Naive B cell (primary cell): ENCODE data around the gene CDIPT. TPM values are rescaled to one million over a fixed set of nuclear protein-coding genes. Genes with fewer than 3 reads are reported as not detected.
"Not testable (repeated sequence)": the region's sequence is repeated elsewhere in the genome, so short reads cannot be mapped to it uniquely, and the experiment has no call there.

Source experiments
- ATAC-seq, 2 donors: fragments of 150-1000 bp; cut with Tn5 transposase; 2 replicates each; pipeline ENCODE4 v1.10.0; 2021; ENCODE audit warnings: low read depth in 2 of 2, mild to moderate bottlenecking in 2 of 2, moderate library complexity in 2 of 2
- DNase-seq: peaks from one replicate; pipeline ENCODE4 v3.0.0; 2022
- H3K27ac Mint-ChIP-seq, 6 donors: one replicate each; pipeline ENCODE4 v1.8.0; 2020 to 2022; ENCODE audit warnings: mild to moderate bottlenecking in 6 of 6, mixed read lengths in 6 of 6, moderate library complexity in 5 of 6, inconsistent platforms in 2 of 6
- H3K27me3 Mint-ChIP-seq, 3 donors: one replicate each; pipeline ENCODE4 v1.8.0; 2021 to 2022; ENCODE audit warnings: mixed read lengths in 3 of 3, mild to moderate bottlenecking in 1 of 3
- H3K36me3 Mint-ChIP-seq, 2 donors: one replicate each; pipeline ENCODE4 v1.8.0; 2020 to 2022; ENCODE audit warnings: mixed read lengths in 2 of 2, inconsistent platforms in 1 of 2, mild to moderate bottlenecking in 1 of 2
- H3K4me1 Mint-ChIP-seq, 3 donors: one replicate each; pipeline ENCODE4 v1.8.0; 2020 to 2022; ENCODE audit warnings: mixed read lengths in 3 of 3, inconsistent platforms in 1 of 3, mild to moderate bottlenecking in 1 of 3, moderate library complexity in 1 of 3
- H3K4me3 Mint-ChIP-seq, 8 donors: one replicate each; pipeline ENCODE4 v1.8.0; 2020 to 2022; ENCODE audit warnings: mild to moderate bottlenecking in 8 of 8, mixed read lengths in 8 of 8, moderate library complexity in 8 of 8, inconsistent platforms in 2 of 8
- H3K9me3 Mint-ChIP-seq, 7 donors: one replicate each; pipeline ENCODE4 v1.8.0; 2020 to 2022; ENCODE audit warnings: mixed read lengths in 7 of 7, mild to moderate bottlenecking in 5 of 7, inconsistent platforms in 2 of 7, moderate library complexity in 1 of 7
- polyA plus RNA-seq, 6 donors: library from polyadenylated mRNA; unstranded; fragments of 300-500 nt; fragmentation: Illumina TruSeq; gene quantifications; one replicate each; pipeline ENCODE4 v1.2.3, GENCODE V29; 2021; ENCODE audit warnings: low read depth in 6 of 6

The CDIPT gene
- polyA plus RNA-seq, 6 donors from 2014 or later = 58.1 to 79.1 (median 66.3) TPM

DNA sequence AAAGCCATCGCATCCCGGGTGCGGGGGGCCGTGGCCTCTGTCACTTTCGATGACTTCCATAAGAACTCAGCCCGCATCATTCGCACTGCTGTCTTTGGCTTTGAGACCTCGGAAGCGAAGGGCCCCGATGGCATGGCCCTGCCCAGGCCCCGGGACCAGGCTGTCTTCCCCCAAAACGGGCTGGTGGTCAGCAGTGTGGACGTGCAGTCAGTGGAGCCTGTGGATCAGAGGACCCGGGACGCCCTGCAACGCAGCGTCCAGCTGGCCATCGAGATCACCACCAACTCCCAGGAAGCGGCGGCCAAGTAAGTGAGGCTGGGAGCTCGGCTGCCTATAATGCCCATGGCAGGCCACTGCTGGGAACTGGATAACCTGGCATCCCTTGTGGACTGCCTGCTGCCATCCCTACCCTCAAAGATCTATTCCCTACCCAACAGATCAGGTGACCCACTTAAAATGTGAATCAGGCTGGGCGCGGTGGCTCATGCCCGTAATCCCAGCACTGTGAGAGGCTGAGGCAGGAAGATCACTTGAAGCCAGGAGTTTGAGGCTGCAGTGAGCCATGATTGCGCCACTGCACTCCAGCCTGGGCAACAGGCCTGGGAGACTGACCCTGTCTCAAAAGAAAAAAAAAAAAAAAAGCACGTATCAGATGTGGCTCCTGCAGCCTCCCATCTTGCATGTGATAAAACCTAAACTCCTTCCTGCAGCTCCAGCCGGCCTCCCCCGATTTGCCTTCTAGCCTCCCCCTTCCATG lies 18.3 kb downstream of the CDIPT start:
- no peak overlapping the region for H3K4me3 Mint-ChIP-seq
- DNase-seq (no peak), ATAC-seq (no peak)
- peaks cover 0 to 13% (median 3%) of the 10 kb centered on the region in 3 donors for H3K4me1 Mint-ChIP-seq
- peaks cover 4 to 19% of the 10 kb centered on the region in 2 donors for H3K36me3 Mint-ChIP-seq
- H3K27me3 Mint-ChIP-seq = no peaks in the 10 kb centered on the region
- no peaks in the 10 kb centered on the region for H3K9me3 Mint-ChIP-seq
- peak overlapping the region in 1 of 6 donors; percentile 79 for H3K27ac Mint-ChIP-seq

DNA sequence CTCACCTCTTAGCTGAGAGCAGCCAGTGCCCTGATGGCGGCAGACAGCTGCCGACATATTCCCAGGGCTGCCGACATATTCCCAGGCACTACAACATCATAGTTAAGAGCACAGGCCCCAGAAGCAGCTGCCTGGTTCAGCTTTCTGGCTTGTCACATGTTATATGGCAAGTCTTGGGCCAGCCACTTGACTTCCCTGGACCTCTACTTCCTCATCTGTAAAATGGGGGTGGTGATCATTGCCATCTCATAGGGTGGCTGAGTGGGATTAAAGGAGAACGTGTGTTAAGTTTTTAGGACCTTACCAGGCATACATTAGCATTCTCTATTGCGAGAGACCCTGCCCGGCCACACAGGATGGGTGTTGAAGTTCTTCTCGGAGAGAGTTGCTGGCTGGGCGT lies 19.1 kb downstream of the CDIPT start:
- ATAC-seq (no peak), DNase-seq (no peak)
- peaks cover 4 to 19% of the 10 kb centered on the region in 2 donors for H3K36me3 Mint-ChIP-seq
- H3K9me3 Mint-ChIP-seq = no peaks in the 10 kb centered on the region
- H3K4me3 Mint-ChIP-seq = no peak overlapping the region
- H3K27me3 Mint-ChIP-seq = no peaks in the 10 kb centered on the region
- H3K4me1 Mint-ChIP-seq = peaks cover 0 to 13% (median 3%) of the 10 kb centered on the region in 3 donors
- H3K27ac Mint-ChIP-seq = no peak overlapping the region

DNA sequence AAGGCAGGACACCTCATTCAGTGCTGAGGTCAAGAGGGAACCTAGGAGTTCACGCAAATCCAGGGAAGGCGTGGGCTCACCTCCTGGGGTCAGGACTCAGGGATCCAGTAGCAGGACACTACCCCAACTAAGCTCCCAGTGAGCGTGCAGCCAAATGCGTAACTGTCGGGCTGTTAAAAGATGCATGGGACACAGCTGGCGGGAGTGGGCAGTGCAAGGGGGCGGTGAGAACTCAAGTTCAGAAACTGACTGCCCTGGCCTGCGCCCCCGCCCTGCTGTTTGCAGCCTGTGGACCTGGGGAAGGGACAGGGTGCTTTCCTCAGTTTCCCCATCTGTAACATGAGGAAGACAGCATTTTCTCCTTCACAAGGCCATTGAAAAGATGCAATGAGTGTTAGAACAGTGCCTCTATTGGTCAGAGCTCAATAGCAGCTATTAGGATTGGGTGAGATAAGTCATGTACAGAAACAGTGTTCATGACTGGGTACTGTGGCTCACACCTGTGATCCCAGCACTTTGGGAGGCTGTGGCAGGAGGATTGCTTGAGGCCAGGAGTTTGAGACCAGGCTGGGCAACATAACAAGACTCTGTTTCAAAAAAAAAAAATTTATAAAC lies 20.2 kb downstream of the CDIPT start:
- Mint-ChIP-seq H3K4me1 (peaks cover 0 to 4% (median 3%) of the 10 kb centered on the region in 3 donors), H3K36me3 (peaks cover 4 to 19% of the 10 kb centered on the region in 2 donors), H3K9me3 (no peaks in the 10 kb centered on the region), H3K27ac (no peak overlapping the region), H3K4me3 (peak overlapping the region in 1 of 8 donors; percentile 24), H3K27me3 (no peaks in the 10 kb centered on the region)
- DNase-seq = no peak
- no peak for ATAC-seq

DNA sequence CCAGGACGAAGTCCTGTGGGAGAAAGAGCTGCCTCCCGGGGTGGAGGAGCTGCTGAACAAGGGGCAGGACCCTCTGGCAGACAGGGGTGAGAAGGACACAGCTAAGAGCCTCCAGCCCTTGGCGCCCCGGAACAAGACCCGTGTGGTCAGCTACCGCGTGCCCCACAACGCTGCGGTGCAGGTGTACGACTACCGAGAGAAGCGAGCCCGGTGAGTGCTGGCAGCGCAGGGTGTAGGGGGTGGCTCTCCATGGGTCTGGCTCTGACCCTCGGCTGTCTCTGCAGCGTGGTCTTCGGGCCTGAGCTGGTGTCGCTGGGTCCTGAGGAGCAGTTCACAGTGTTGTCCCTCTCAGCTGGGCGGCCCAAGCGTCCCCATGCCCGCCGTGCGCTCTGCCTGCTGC lies 21.4 kb downstream of the CDIPT start:
- Mint-ChIP-seq H3K4me3 (no peak overlapping the region), H3K27ac (peak overlapping the region in 1 of 6 donors; percentile 16)
- no peak for ATAC-seq

DNA sequence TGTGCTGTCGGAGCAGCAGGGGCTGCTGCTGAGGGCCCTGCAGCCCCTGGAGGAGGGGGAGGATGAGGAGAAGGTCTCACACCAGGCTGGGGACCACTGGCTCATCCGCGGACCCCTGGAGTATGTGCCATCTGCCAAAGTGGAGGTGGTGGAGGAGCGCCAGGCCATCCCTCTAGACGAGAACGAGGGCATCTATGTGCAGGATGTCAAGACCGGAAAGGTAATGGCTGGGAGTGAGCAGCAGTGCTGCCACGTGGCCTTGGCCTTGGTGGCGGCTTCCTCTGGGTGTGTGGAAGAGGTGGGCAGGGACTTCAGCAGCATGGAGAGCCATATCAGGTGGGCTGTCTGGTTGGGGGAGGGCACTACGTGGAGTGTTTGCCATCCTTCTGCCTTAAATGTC lies 22.8 kb downstream of the CDIPT start:
- H3K9me3 Mint-ChIP-seq = no peaks in the 10 kb centered on the region
- peaks cover 3 to 4% of the 10 kb centered on the region in 2 donors for H3K36me3 Mint-ChIP-seq
- H3K4me1 Mint-ChIP-seq = no peaks in the 10 kb centered on the region
- no peaks in the 10 kb centered on the region for H3K27me3 Mint-ChIP-seq
- H3K27ac Mint-ChIP-seq = peak overlapping the region in 2 of 6 donors; percentile 69 to 81
- no peak for ATAC-seq
- no peak overlapping the region for H3K4me3 Mint-ChIP-seq
- DNase-seq = no peak

More for the DNA sequence above, 21.4 kb downstream of the CDIPT start:
- peaks cover 0 to 3% (median 0%) of the 10 kb centered on the region in 3 donors for H3K4me1 Mint-ChIP-seq
- no peaks in the 10 kb centered on the region for H3K9me3 Mint-ChIP-seq
- DNase-seq = no peak
- H3K36me3 Mint-ChIP-seq = peaks cover 4 to 11% of the 10 kb centered on the region in 2 donors
- no peaks in the 10 kb centered on the region for H3K27me3 Mint-ChIP-seq

DNA sequence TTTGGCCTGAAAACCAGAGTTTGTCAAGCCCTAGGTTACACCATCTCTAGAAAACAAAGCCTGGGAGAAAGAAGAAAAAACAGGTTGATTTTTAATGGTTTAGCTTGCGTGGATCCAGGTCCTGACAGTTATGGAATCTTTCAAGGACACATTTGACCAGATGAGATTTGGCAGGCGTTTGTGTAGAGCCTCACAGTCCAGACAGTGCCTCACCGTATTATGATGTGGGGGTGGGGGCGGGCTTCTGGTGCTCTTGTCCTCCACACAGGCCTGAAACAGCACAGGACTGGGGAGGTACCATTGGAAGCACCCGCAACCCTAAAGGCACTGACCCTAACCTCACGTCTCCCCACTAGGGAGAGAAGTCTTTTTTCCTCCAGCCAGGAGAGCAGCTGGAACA lies 23.2 kb downstream of the CDIPT start:
- H3K4me3 Mint-ChIP-seq = no peak overlapping the region
- DNase-seq = no peak
- H3K36me3 Mint-ChIP-seq = peaks cover 0 to 4% of the 10 kb centered on the region in 2 donors
- no peak for ATAC-seq
- peak overlapping the region in 1 of 6 donors; percentile 81 for H3K27ac Mint-ChIP-seq
- no peaks in the 10 kb centered on the region for H3K27me3 Mint-ChIP-seq
- no peaks in the 10 kb centered on the region for H3K4me1 Mint-ChIP-seq
- H3K9me3 Mint-ChIP-seq = no peaks in the 10 kb centered on the region

DNA sequence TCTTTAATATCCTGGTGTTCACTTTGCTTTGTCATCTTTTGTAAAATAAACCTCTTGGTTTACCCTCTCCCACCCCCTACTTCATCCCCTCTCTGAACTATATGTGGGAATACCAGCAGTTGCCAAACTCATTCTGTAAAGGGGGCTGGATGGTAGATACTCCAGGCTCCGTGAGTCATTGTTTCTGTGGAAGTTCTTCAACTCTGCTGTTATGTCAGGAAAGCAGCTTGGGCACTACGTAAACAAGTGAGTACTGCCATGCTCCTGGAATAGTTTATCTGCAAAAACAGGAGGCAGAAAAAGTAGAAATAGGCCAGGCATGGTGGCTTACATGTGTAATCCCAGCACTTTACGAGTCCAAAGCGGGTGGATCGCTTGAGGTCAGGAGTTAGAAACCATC lies 25.2 kb downstream of the CDIPT start:
- DNase-seq = no peak
- Mint-ChIP-seq H3K9me3 (no peaks in the 10 kb centered on the region), H3K4me3 (no peak overlapping the region), H3K27me3 (no peaks in the 10 kb centered on the region), H3K4me1 (no peaks in the 10 kb centered on the region), H3K36me3 (peaks cover 0 to 4% of the 10 kb centered on the region in 2 donors), H3K27ac (no peak overlapping the region)
- no peak for ATAC-seq

DNA sequence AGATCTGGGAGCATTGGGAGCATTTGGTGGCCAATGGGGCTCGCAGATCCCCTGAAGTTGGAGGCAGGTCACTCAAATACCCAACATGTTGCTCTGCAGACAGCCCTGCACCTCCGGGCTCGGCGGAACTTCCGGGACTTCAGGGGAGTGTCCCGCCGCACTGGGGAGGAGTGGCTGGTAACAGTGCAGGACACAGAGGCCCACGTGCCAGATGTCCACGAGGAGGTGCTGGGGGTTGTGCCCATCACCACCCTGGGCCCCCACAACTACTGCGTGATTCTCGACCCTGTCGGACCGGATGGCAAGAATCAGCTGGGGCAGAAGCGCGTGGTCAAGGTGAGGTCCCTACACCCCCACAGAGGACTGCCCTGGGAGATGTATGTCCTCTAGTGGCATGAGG lies 26.4 kb downstream of the CDIPT start:
- ATAC-seq = no peak
- Mint-ChIP-seq H3K4me3 (no peak overlapping the region), H3K36me3 (peaks cover 0 to 10% of the 10 kb centered on the region in 2 donors), H3K27ac (peak overlapping the region in 1 of 6 donors; percentile 15), H3K4me1 (no peaks in the 10 kb centered on the region), H3K27me3 (no peaks in the 10 kb centered on the region), H3K9me3 (no peaks in the 10 kb centered on the region)
- DNase-seq = no peak

DNA sequence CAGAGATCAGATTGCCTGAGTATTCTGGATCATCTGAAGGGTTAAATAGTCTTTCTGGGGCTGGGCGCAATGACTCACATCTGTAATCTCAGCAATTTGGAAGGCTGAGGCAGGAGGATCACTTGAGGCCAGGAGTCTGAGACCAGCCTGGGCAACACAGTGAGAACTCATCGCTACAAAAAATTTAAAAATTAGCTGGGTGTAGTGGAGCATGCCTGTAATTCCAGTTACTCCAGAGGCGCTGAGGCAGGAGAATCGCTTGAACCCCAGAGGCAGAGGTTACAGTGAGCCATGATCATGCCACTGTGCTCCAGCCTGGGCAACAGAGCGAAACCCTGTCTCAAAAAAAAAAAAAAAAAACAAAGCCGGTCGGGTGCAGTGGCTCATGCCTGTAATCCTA lies 27.1 kb downstream of the CDIPT start:
- H3K4me3 Mint-ChIP-seq = no peak overlapping the region
- peaks cover 0 to 2% (median 0%) of the 10 kb centered on the region in 3 donors for H3K4me1 Mint-ChIP-seq
- peaks cover 0 to 8% of the 10 kb centered on the region in 2 donors for H3K36me3 Mint-ChIP-seq
- DNase-seq (no peak), ATAC-seq (no peak)
- H3K9me3 Mint-ChIP-seq = no peaks in the 10 kb centered on the region
- H3K27ac Mint-ChIP-seq = no peak overlapping the region
- no peaks in the 10 kb centered on the region for H3K27me3 Mint-ChIP-seq

DNA sequence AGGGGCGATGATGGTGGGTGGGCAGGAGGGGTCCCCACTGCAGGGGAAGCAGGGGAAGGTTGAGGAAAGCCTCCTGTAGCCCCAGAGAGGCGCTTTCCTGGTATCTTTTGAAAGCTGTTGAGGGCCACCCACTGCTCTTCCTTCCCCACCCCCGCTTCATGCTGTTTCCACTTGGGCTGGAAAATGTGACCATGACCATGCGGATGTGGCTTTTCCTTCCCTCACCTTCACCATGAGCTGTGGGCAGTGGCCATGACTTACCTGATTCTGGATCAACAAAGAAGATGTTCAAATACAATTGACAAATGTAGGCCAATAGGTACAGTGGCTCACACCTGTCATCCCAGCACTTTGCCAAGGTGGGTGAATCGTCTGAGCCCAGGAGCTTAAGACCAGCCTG lies 28.9 kb downstream of the CDIPT start:
- Mint-ChIP-seq H3K27ac (no peak overlapping the region), H3K36me3 (peaks cover 0 to 7% of the 10 kb centered on the region in 2 donors), H3K4me3 (no peak overlapping the region), H3K9me3 (no peaks in the 10 kb centered on the region), H3K4me1 (peaks cover 0 to 13% (median 4%) of the 10 kb centered on the region in 3 donors), H3K27me3 (no peaks in the 10 kb centered on the region)
- no peak for ATAC-seq
- no peak for DNase-seq

DNA sequence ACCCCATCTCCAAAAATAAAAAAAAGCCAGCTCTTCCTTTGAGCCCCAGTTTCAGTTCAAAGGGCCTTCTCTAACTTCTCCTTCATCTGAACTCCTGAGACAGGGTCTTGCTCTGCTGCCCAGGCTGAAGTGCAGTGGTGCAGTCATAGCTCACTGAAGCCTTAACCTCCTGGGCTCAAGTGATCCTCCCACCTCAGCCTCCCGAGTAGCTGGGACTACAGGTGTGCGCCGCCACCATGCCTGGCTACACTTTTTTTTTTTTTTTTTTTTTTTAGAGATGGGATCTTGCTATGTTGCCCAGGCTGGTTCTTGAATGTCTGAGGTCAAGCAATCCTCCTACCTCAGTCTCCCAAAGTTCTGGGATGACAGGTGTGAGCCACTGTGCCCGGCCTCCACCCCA lies 29.8 kb downstream of the CDIPT start:
- DNase-seq, H3K36me3 Mint-ChIP-seq, H3K4me3 Mint-ChIP-seq, H3K27ac Mint-ChIP-seq, ATAC-seq, H3K27me3 Mint-ChIP-seq, H3K9me3 Mint-ChIP-seq: not testable (repeated sequence)
- H3K4me1 Mint-ChIP-seq = peaks cover 0 to 13% (median 7%) of the 10 kb centered on the region in 3 donors

DNA sequence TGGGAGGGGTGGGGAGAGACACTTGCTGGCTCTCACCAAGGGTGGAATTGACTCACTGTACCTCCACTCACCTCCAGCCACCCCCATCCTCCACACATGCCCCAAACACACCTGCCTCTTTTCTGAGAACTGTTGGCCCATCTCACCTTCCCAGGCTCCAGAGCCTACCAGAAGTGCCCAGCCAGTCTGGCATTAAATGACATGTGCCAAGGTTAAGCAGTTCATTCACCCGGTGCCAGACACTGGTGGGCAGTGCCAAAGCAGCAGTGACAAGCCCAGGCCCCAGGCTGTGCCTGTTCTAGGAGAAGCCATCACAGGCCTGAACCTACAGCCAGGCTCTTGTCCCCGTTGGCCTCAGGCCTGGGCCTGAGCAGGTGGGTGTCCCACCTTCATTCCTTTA lies 31.5 kb downstream of the CDIPT start:
- peaks cover 0 to 7% of the 10 kb centered on the region in 2 donors for H3K36me3 Mint-ChIP-seq
- peaks cover 3 to 13% (median 13%) of the 10 kb centered on the region in 3 donors for H3K4me1 Mint-ChIP-seq
- DNase-seq = no peak
- no peak for ATAC-seq
- no peak overlapping the region for H3K4me3 Mint-ChIP-seq
- H3K27me3 Mint-ChIP-seq = no peaks in the 10 kb centered on the region
- no peak overlapping the region for H3K27ac Mint-ChIP-seq
- no peaks in the 10 kb centered on the region for H3K9me3 Mint-ChIP-seq

DNA sequence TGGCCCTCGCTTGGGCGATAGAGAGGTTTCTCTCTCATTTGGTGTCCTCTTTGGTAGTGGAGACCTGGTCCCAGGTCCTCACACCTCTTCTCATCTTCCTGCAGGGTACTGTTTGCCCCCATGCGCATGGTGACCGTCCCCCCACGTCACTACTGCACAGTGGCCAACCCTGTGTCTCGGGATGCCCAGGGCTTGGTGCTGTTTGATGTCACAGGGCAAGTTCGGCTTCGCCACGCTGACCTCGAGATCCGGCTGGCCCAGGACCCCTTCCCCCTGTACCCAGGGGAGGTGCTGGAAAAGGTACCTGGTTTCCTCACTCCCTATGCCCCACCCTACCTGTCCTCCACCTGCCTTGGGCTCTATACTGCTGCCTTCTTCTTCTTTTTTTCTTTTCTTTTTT lies 32.3 kb downstream of the CDIPT start:
- Mint-ChIP-seq H3K27me3 (no peaks in the 10 kb centered on the region), H3K4me3 (no peak overlapping the region), H3K36me3 (peaks cover 0 to 7% of the 10 kb centered on the region in 2 donors), H3K9me3 (no peaks in the 10 kb centered on the region), H3K27ac (peak overlapping the region in 1 of 6 donors; percentile 14), H3K4me1 (peaks cover 3 to 13% (median 13%) of the 10 kb centered on the region in 3 donors)
- ATAC-seq (no peak), DNase-seq (no peak)

DNA sequence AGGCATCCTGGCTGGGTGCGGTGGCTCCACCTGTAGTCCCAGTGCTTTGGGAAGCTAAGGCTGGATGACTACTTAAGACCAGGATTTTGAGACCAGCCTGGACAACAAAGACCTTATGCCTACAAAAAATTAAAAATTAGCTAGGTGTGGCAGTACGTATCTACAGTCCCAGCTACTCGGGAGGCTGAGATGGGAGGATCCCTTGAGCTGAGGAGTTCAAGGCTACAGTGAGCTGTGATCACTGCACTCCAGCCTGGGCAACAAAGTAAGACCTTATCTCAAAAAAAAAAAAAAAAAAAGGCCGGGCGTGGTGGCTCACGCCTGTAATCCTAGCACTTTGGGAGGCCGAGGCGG lies 36.7 kb downstream of the CDIPT start:
- Mint-ChIP-seq H3K27me3 (no peaks in the 10 kb centered on the region), H3K4me1 (peaks cover 13 to 47% (median 29%) of the 10 kb centered on the region in 3 donors), H3K27ac (no peak overlapping the region), H3K36me3 (no peaks in the 10 kb centered on the region), H3K9me3 (no peaks in the 10 kb centered on the region), H3K4me3 (no peak overlapping the region)
- DNase-seq (no peak), ATAC-seq (no peak)
